Fibroblast of lung (primary cell): ENCODE measurements around the gene TGDS. TPM values are rescaled to one million over a fixed set of nuclear protein-coding genes. Genes with fewer than 3 reads are reported as not detected.
"Not testable (repeated sequence)": the region's sequence is repeated elsewhere in the genome, so short reads cannot be mapped to it uniquely, and the experiment has no call there.

ENCODE experiments used
- DNase-seq, 2 donors: peaks; one replicate each; pipeline versions ENCODE4 v3.0.0 to v3.0.0-alpha.2; 2010; ENCODE audit warnings: low read depth in 2 of 2
- H2AFZ ChIP-seq: 2 replicates; pipeline ENCODE4 v1.5.1; 2012; ENCODE audit warnings: low read length, control low read depth, inconsistent platforms
- H3K27ac ChIP-seq: 2 replicates; pipeline ENCODE4 v1.5.1; 2011; ENCODE audit warnings: low read length, control low read depth; ENCODE audit not compliant: insufficient read depth
- H3K27me3 ChIP-seq: 2 replicates; pipeline ENCODE4 v1.5.1; 2011; ENCODE audit warnings: mild to moderate bottlenecking, low read length; ENCODE audit not compliant: control insufficient read depth, insufficient read depth
- H3K36me3 ChIP-seq: 2 replicates; pipeline ENCODE4 v1.5.1; 2011; ENCODE audit warnings: low read length; ENCODE audit not compliant: control insufficient read depth, insufficient read depth
- H3K4me1 ChIP-seq: 2 replicates; pipeline ENCODE4 v1.5.1; 2011; ENCODE audit warnings: low read length; ENCODE audit not compliant: control insufficient read depth, insufficient read depth; ENCODE audit errors: extremely low read depth
- H3K4me2 ChIP-seq: 2 replicates; pipeline ENCODE4 v1.5.1; 2011; ENCODE audit warnings: low read length, control low read depth; ENCODE audit not compliant: insufficient read depth; ENCODE audit errors: extremely low read depth
- H3K4me3 ChIP-seq, 4 experiments: fragments of 200-600 bp in 1 of 4; sonication (generic) in 1 of 4; replicated peaks in 1 of 4; 2 replicates each; pipeline ENCODE4 v1.5.1; 2011 to 2016; ENCODE audit warnings: low read length in 4 of 4, low read depth in 3 of 4, mild to moderate bottlenecking in 3 of 4, control low read depth in 2 of 4, inconsistent platforms in 1 of 4, mixed read lengths in 1 of 4; ENCODE audit not compliant: insufficient read depth in 1 of 4; ENCODE audit errors: control extremely low read depth in 1 of 4
- H3K79me2 ChIP-seq: 2 replicates; pipeline ENCODE4 v1.5.1; 2012; ENCODE audit warnings: mild to moderate bottlenecking, low read length, inconsistent platforms; ENCODE audit not compliant: control insufficient read depth, insufficient read depth
- H3K9ac ChIP-seq: 2 replicates; pipeline ENCODE4 v1.5.1; 2011; ENCODE audit warnings: mild to moderate bottlenecking, low read length, control low read depth; ENCODE audit not compliant: insufficient read depth
- H3K9me3 ChIP-seq: 2 replicates; pipeline ENCODE4 v1.5.1; 2012; ENCODE audit warnings: low read depth, low read length; ENCODE audit not compliant: control insufficient read depth, insufficient read depth
- H4K20me1 ChIP-seq: 2 replicates; pipeline ENCODE4 v1.5.1; 2011; ENCODE audit warnings: low read length; ENCODE audit not compliant: control insufficient read depth, insufficient read depth; ENCODE audit errors: extremely low read depth
- EZH2 ChIP-seq: IDR thresholded peaks from 2 replicates; pipeline ENCODE4 v1.5.1; 2012; ENCODE audit warnings: low read length, control low read depth, mild to moderate bottlenecking; ENCODE audit errors: missing control alignments
- polyA plus RNA-seq, 2 donors: library from polyadenylated mRNA; depleted of rRNA in 1 of 2; stranded (reverse) in 1 of 2; unstranded in 1 of 2; fragments of >200 nt; gene quantifications; 2 replicates each; pipeline ENCODE4 v1.2.1, GENCODE V29; 2011 to 2012; ENCODE audit warnings: missing spikeins in 1 of 2
- total RNA-seq: library from RNA; depleted of rRNA; stranded (reverse); fragments of >200 nt; gene quantifications from 2 replicates; pipeline ENCODE4 v1.2.1, GENCODE V29; 2014
- TF ChIP-seq, protein P1 (sequence below), 2 donors: IDR thresholded peaks in 1 of 2; conservative IDR thresholded peaks in 1 of 2; 1 replicate in 1 of 2; 2 replicates in 1 of 2; pipeline ENCODE4 v1.5.1; 2011 to 2012; ENCODE audit warnings: low read length in 2 of 2, control low read depth in 1 of 2, inconsistent platforms in 1 of 2, low read depth in 1 of 2, mild to moderate bottlenecking in 1 of 2

Gene TGDS
- total and polyA plus RNA-seq, 2 donors (not counting 1 experiment from before 2014, with no cell fraction given), result 13.4 to 15.2 TPM

DNA sequence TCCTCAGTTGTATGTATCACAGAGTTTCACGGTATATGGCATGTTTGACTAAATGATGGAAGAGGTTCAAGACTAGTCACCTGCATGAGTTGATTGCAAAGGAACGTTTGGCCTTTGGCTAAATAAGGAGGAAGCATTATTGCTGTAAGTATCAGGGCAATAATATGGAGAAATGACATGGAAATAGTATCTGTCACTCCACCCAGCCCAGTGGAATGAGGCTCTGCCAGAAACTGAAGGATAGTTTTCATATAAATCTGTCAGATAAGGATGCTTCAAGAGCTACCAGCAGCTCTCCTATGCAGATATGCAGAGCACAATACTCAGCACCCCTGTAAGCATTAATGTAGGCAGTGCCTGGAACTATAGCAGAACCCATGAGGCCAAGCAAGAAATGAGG, 60.7 kb downstream of the TGDS start:
- Histone ChIP-seq H3K79me2 (no peaks in the 10 kb centered on the region), H3K9me3 (no peaks in the 10 kb centered on the region), H4K20me1 (no peaks in the 10 kb centered on the region), H3K4me1 (no peaks in the 10 kb centered on the region), H3K27ac (no peak overlapping the region), H3K36me3 (no peaks in the 10 kb centered on the region), H2AFZ (no peak overlapping the region), H3K4me3 (no peak overlapping the region), H3K9ac (no peak overlapping the region), H3K4me2 (no peak overlapping the region), H3K27me3 (no peaks in the 10 kb centered on the region)
- TF ChIP-seq EZH2, result no peak
- TF ChIP-seq, protein P1, sequence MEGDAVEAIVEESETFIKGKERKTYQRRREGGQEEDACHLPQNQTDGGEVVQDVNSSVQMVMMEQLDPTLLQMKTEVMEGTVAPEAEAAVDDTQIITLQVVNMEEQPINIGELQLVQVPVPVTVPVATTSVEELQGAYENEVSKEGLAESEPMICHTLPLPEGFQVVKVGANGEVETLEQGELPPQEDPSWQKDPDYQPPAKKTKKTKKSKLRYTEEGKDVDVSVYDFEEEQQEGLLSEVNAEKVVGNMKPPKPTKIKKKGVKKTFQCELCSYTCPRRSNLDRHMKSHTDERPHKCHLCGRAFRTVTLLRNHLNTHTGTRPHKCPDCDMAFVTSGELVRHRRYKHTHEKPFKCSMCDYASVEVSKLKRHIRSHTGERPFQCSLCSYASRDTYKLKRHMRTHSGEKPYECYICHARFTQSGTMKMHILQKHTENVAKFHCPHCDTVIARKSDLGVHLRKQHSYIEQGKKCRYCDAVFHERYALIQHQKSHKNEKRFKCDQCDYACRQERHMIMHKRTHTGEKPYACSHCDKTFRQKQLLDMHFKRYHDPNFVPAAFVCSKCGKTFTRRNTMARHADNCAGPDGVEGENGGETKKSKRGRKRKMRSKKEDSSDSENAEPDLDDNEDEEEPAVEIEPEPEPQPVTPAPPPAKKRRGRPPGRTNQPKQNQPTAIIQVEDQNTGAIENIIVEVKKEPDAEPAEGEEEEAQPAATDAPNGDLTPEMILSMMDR (conservative IDR thresholded peaks at IDR 0.05 in 1 of 2, IDR thresholded peaks at IDR 0.05 in 1 of 2; ENCODE audit: low read depth in 1 of 2, low read length in 2 of 2), result no peak
- no peak for DNase-seq

DNA sequence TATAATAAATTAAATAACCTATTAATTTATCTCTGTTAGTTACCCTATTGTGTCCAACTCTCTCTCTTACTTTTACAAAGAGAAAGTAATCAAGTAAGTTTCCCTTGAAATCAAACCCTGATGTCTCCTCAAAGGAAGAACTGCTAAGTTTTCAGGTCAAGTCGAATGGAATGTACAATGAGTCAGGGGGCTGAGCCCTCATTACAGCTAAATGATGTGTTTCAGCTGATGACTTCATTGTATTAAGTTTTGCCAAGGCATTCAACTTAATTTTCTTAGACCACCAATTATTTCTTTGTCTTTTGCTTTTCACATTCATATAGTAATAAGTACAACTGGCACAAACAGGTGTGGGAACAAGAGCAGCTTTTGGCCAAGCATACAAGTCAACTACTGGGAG, 61.8 kb downstream of the TGDS start:
- H3K4me3 ChIP-seq, result no peak overlapping the region
- H3K9ac ChIP-seq, result no peak overlapping the region
- no peaks in the 10 kb centered on the region for H3K36me3 ChIP-seq
- TF ChIP-seq EZH2, result no peak
- TF ChIP-seq, protein P1 (conservative IDR thresholded peaks at IDR 0.05 in 1 of 2, IDR thresholded peaks at IDR 0.05 in 1 of 2; ENCODE audit: low read depth in 1 of 2, low read length in 2 of 2), result no peak
- no peak overlapping the region for H2AFZ ChIP-seq
- no peak overlapping the region for H3K4me2 ChIP-seq
- no peaks in the 10 kb centered on the region for H3K79me2 ChIP-seq
- H3K27me3 ChIP-seq, result no peaks in the 10 kb centered on the region
- no peaks in the 10 kb centered on the region for H3K9me3 ChIP-seq
- peak; percentile 11 to 67 for DNase-seq
- H3K4me1 ChIP-seq, result no peaks in the 10 kb centered on the region
- H3K27ac ChIP-seq, result no peak overlapping the region
- no peaks in the 10 kb centered on the region for H4K20me1 ChIP-seq

- not testable (repeated sequence) for H3K79me2 ChIP-seq, H3K9me3 ChIP-seq, H2AFZ ChIP-seq, H3K4me2 ChIP-seq, H3K4me3 ChIP-seq, H3K9ac ChIP-seq, DNase-seq, H3K27me3 ChIP-seq, H3K4me1 ChIP-seq, H4K20me1 ChIP-seq, H3K36me3 ChIP-seq, H3K27ac ChIP-seq
These were observed 63.7 kb downstream of the TGDS start for GRCh38 chr13:94532278-94532677.

- not testable (repeated sequence) for DNase-seq, H3K4me1 ChIP-seq, H3K9ac ChIP-seq, H2AFZ ChIP-seq, H3K4me2 ChIP-seq, H3K27ac ChIP-seq, H3K36me3 ChIP-seq, H3K27me3 ChIP-seq, H3K4me3 ChIP-seq, H3K9me3 ChIP-seq, H3K79me2 ChIP-seq, H4K20me1 ChIP-seq
These were observed 69.0 kb downstream of the TGDS start for GRCh38 chr13:94526956-94527355.
